ENCODE measurements around the gene SCUBE1. TPM values are rescaled to one million over a fixed set of nuclear protein-coding genes. Genes with fewer than 3 reads are reported as not detected.
A peak's percentile ranks its signal among the peaks of the same experiment; 100 is the strongest.

Gene SCUBE1
- total RNA-seq, 1 donor from 2014 or later = 42.8 TPM

DNA sequence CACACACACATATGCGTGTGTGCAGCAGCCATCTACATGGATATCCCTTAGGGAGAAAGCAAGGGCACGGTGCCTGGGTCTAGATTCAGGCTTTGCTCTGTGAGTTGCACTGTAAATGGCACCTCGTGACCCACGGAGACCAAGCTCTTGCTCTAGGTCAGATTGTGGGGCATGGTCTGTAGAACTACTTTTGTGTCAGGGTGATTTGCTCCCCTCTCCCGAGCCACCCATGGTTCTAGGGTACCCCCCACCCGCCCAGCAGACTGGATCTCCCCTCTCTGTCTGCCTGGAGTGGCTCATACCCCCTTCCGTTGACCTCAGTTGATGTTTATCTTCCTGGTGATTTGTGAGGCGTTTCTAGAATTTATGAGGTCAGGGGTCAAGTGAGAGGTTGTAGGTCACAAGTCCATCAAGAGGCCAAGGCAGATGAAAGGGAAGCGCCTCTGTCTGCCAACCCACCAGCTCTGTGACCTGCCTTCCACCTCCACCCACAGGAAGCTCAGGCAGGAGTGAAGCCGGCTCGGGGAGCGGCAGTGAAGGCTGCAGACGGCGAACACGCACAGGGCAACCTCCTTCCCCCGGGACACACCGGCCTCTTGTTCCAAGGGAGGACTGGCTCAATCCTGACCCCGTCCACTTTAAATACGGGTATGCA is 80.1 kb downstream of the SCUBE1 start:
- Mint-ChIP-seq H3K4me1 (ENCODE audit: unreplicated experiment) (peaks cover 31% of the 10 kb centered on the region), H3K27me3 (peaks cover 13% of the 10 kb centered on the region), H3K36me3 (peaks cover 4% of the 10 kb centered on the region), H3K9me3 (no peaks in the 10 kb centered on the region), H3K27ac (peak overlapping the region; percentile 97), H3K4me3 (peak overlapping the region; percentile 84)
- no peak for DNase-seq (ENCODE audit: extremely low spot score, unreplicated experiment)
- TF ChIP-seq, protein P1, sequence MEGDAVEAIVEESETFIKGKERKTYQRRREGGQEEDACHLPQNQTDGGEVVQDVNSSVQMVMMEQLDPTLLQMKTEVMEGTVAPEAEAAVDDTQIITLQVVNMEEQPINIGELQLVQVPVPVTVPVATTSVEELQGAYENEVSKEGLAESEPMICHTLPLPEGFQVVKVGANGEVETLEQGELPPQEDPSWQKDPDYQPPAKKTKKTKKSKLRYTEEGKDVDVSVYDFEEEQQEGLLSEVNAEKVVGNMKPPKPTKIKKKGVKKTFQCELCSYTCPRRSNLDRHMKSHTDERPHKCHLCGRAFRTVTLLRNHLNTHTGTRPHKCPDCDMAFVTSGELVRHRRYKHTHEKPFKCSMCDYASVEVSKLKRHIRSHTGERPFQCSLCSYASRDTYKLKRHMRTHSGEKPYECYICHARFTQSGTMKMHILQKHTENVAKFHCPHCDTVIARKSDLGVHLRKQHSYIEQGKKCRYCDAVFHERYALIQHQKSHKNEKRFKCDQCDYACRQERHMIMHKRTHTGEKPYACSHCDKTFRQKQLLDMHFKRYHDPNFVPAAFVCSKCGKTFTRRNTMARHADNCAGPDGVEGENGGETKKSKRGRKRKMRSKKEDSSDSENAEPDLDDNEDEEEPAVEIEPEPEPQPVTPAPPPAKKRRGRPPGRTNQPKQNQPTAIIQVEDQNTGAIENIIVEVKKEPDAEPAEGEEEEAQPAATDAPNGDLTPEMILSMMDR (conservative IDR thresholded peaks at IDR 0.05) = no peak

DNA sequence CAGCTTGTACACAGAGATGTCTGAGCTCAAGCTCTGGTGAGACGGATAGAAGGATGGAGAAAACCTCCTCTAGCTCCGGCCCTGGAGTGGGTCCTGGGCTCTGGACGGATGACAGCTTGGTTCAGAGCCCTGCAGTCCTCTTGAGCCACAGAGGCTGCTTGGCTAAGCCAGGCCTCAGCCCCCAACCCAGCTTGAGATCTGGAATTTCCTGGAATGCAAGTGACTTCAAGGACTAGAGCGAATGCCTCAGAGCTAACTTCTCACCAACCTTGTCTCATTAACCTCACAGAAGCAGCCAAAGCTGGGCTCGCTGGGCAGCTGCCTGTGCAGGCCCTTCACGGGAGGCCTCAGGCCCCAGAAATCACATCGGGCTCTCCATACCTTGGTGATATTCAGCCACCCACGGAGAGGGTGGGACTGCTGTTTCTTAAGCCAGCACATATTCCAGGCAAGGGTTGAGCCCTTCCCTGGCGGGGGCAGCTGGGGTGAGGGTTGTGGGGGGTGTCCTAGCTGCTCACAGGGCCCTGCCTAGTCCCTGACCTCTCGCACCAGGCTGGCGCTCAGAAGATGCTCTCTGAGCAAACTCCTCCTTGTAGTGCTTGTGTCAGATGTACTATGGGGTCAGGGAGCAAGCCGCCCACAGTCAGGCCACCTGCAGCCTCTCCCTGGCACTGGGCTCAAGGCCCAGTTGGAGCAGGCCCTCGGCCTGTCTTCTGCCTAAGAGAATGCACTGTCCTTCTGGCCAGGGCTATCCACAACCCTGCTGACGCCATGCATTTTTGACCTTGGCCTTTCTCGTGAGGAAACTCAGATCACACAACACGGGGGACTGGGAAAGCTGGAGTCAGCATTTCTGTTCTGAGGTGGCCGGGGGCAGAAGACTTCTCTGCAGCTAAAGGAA is 82.6 kb downstream of the SCUBE1 start:
- peaks cover 16% of the 10 kb centered on the region for H3K27me3 Mint-ChIP-seq
- DNase-seq (ENCODE audit: extremely low spot score, unreplicated experiment) = no peak
- H3K27ac Mint-ChIP-seq = no peak overlapping the region
- H3K4me3 Mint-ChIP-seq = no peak overlapping the region
- no peaks in the 10 kb centered on the region for H3K9me3 Mint-ChIP-seq
- peaks cover 44% of the 10 kb centered on the region for H3K4me1 Mint-ChIP-seq (ENCODE audit: unreplicated experiment)
- TF ChIP-seq, protein P1 (conservative IDR thresholded peaks at IDR 0.05) = no peak
- peaks cover 9% of the 10 kb centered on the region for H3K36me3 Mint-ChIP-seq

DNA sequence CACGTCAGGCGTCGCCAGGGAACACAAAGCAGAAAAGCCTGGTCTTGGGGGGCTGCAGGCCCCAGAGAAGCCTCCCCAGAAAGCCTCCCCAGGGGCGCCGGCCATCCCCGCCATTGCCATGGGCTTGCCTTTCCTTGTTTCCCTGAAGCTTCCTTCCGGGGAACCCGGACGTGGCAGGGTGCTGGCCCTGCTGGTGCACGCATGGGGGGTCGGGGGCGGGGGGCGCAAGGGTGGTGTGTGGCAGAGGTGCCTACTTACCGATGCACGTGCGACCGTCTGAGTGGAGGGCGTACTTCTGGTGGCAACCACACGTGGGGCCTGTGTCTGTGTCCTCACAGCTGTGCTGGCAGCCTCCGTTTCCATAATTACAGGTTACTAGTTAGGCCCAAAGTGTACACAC is 85.2 kb downstream of the SCUBE1 start:
- Mint-ChIP-seq H3K27me3 (peaks cover 7% of the 10 kb centered on the region), H3K4me3 (no peak overlapping the region), H3K36me3 (peaks cover 5% of the 10 kb centered on the region), H3K27ac (no peak overlapping the region), H3K9me3 (no peaks in the 10 kb centered on the region), H3K4me1 (ENCODE audit: unreplicated experiment) (peaks cover 23% of the 10 kb centered on the region)
- TF ChIP-seq, protein P1 (conservative IDR thresholded peaks at IDR 0.05) = no peak
- no peak for DNase-seq (ENCODE audit: extremely low spot score, unreplicated experiment)

DNA sequence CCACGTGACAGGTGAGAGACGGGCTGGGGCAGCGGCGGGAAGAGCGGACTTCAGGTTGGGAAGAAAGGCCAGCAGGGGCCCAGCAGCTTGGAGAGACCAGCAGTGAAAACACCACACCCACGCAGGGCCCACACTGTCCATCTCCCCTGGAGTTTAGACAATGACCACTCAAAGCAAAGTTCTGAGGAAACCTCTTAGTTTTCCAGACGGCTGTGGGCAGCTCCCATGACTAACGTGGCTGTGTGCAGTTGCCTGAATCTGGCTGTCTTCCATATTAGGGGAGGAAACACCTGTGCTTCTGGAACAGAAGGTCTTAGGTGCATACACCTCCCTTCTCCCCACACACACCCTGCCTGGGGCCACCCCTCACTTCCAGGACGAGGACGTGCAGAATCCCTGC is 85.6 kb downstream of the SCUBE1 start:
- peaks cover 19% of the 10 kb centered on the region for H3K4me1 Mint-ChIP-seq (ENCODE audit: unreplicated experiment)
- peaks cover 5% of the 10 kb centered on the region for H3K36me3 Mint-ChIP-seq
- DNase-seq (ENCODE audit: extremely low spot score, unreplicated experiment) = no peak
- TF ChIP-seq, protein P1 (conservative IDR thresholded peaks at IDR 0.05) = no peak
- no peaks in the 10 kb centered on the region for H3K9me3 Mint-ChIP-seq
- H3K27ac Mint-ChIP-seq = peak overlapping the region; percentile 5
- peaks cover 11% of the 10 kb centered on the region for H3K27me3 Mint-ChIP-seq
- H3K4me3 Mint-ChIP-seq = no peak overlapping the region

DNA sequence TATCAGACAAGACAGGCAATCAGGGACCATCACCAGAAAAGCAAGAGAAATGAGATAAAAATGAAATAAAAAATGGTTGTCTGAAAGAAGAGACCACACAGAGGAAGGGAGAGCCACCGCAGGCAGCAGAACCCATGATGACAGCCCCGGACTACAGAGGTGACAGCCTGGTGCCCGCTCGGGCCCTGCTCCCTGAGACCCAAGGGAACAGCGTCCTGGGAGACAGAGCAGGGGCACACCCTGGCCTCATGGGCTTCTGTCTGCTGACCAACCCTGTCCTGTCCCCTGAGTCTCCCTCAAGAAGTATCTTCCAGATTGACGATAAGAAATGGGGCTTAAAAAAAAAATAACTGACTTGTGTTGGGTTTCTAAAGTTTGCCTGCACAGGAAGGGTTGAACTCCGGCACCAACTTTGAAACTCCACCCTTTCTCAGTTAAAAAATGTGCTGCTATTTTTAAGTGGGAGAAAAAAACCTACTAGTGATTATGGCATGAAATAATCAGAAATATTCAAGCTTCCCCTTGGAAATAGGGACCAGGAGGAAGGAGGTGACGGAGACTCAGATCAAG is 86.1 kb downstream of the SCUBE1 start:
- Mint-ChIP-seq H3K36me3 (peaks cover 5% of the 10 kb centered on the region), H3K4me3 (no peak overlapping the region)

More for the DNA sequence above, 86.1 kb downstream of the SCUBE1 start:
- Mint-ChIP-seq H3K9me3 (no peaks in the 10 kb centered on the region), H3K27ac (peak overlapping the region; percentile 5), H3K4me1 (ENCODE audit: unreplicated experiment) (peaks cover 19% of the 10 kb centered on the region), H3K27me3 (peaks cover 12% of the 10 kb centered on the region)
- TF ChIP-seq, protein P1 (conservative IDR thresholded peaks at IDR 0.05) = no peak
- DNase-seq (ENCODE audit: extremely low spot score, unreplicated experiment) = no peak
